Activated naive CD4-positive, alpha-beta T cell treated with anti-CD3 and anti-CD28 coated beads, Interleukin-2, amount 50 U/mL, for 72 hours (primary cell): ENCODE results near the gene CNOT9. TPM values are rescaled to one million over a fixed set of nuclear protein-coding genes. Genes with fewer than 3 reads are reported as not detected.

ENCODE experiments used
- ATAC-seq, 2 donors: fragments of 150-1000 bp; cut with Tn5 transposase; 2 replicates each; pipeline ENCODE4 v1.10.0; 2021; ENCODE audit warnings: mild to moderate bottlenecking in 2 of 2, moderate library complexity in 2 of 2
- DNase-seq, 2 donors: peaks; one replicate each; pipeline ENCODE4 v3.0.0; 2021 to 2022; ENCODE audit warnings: low spot score in 2 of 2
- H3K27ac Mint-ChIP-seq, 2 donors: one replicate each; pipeline ENCODE4 v1.8.0; 2022; ENCODE audit warnings: mild to moderate bottlenecking in 2 of 2, mixed read lengths in 2 of 2
- H3K36me3 Mint-ChIP-seq, 2 donors: one replicate each; pipeline ENCODE4 v1.8.0; 2022; ENCODE audit warnings: mixed read lengths in 2 of 2
- H3K9me3 Mint-ChIP-seq, 2 donors: one replicate each; pipeline ENCODE4 v1.8.0; 2022; ENCODE audit warnings: mixed read lengths in 2 of 2
- total RNA-seq, 2 donors: library from RNA; stranded (reverse); gene quantifications; one replicate each; pipeline ENCODE4 v1.2.3, GENCODE V29; 2022

CNOT9 gene
- total RNA-seq, 2 donors from 2014 or later: 71.4 to 100 TPM

- peaks cover 45 to 64% of the 10 kb centered on the region in 2 donors for H3K36me3 Mint-ChIP-seq
- ATAC-seq: peak; percentile 4 to 66
- H3K9me3 Mint-ChIP-seq: no peaks in the 10 kb centered on the region
- H3K27ac Mint-ChIP-seq: peak overlapping the region; percentile 99 to 100
- peak; percentile 52 to 86 for DNase-seq
These were observed 396 bp downstream of the CNOT9 start for GRCh38 chr2:218569038-218569431.

- Mint-ChIP-seq H3K36me3 (peaks cover 45 to 58% of the 10 kb centered on the region in 2 donors), H3K27ac (peak overlapping the region; percentile 99 to 100), H3K9me3 (no peaks in the 10 kb centered on the region)
- no peak for DNase-seq
- no peak for ATAC-seq
These were observed 1.2 kb downstream of the CNOT9 start for GRCh38 chr2:218569661-218570500.

GRCh38 chr2:218570850-218571249, 2.2 kb downstream of the CNOT9 start:
- ATAC-seq (no peak), DNase-seq (no peak)
- H3K27ac Mint-ChIP-seq: peak overlapping the region; percentile 85 to 99
- no peaks in the 10 kb centered on the region for H3K9me3 Mint-ChIP-seq
- peaks cover 45 to 52% of the 10 kb centered on the region in 2 donors for H3K36me3 Mint-ChIP-seq

- DNase-seq (no peak), ATAC-seq (no peak)
- Mint-ChIP-seq H3K27ac (no peak overlapping the region), H3K9me3 (no peaks in the 10 kb centered on the region), H3K36me3 (peaks cover 0 to 13% of the 10 kb centered on the region in 2 donors)
These were observed 8.2 kb downstream of the CNOT9 start for GRCh38 chr2:218576854-218577253.

- no peak for DNase-seq
- Mint-ChIP-seq H3K36me3 (peaks cover under 1 to 10% of the 10 kb centered on the region in 2 donors), H3K27ac (no peak overlapping the region), H3K9me3 (no peaks in the 10 kb centered on the region)
- ATAC-seq: no peak
These were observed 9.0 kb downstream of the CNOT9 start for GRCh38 chr2:218577482-218578220.

GRCh38 chr2:218578272-218578877, 9.7 kb downstream of the CNOT9 start:
- no peak overlapping the region for H3K27ac Mint-ChIP-seq
- no peaks in the 10 kb centered on the region for H3K9me3 Mint-ChIP-seq
- ATAC-seq: no peak
- no peak for DNase-seq
- H3K36me3 Mint-ChIP-seq: peaks cover 8 to 15% of the 10 kb centered on the region in 2 donors

- H3K27ac Mint-ChIP-seq: peak overlapping the region; percentile 74 to 79
- no peaks in the 10 kb centered on the region for H3K9me3 Mint-ChIP-seq
- DNase-seq (no peak), ATAC-seq (peak; percentile 100)
- peaks cover 12 to 34% of the 10 kb centered on the region in 2 donors for H3K36me3 Mint-ChIP-seq
These were observed 13.4 kb downstream of the CNOT9 start for GRCh38 chr2:218582076-218582475.

GRCh38 chr2:218583983-218584850, 15.6 kb downstream of the CNOT9 start:
- ATAC-seq (no peak), DNase-seq (no peak)
- peaks cover 12 to 34% of the 10 kb centered on the region in 2 donors for H3K36me3 Mint-ChIP-seq
- no peaks in the 10 kb centered on the region for H3K9me3 Mint-ChIP-seq
- no peak overlapping the region for H3K27ac Mint-ChIP-seq

GRCh38 chr2:218585541-218585940, 16.9 kb downstream of the CNOT9 start:
- Mint-ChIP-seq H3K9me3 (no peaks in the 10 kb centered on the region), H3K36me3 (peaks cover 12 to 31% of the 10 kb centered on the region in 2 donors), H3K27ac (no peak overlapping the region)
- DNase-seq (no peak), ATAC-seq (no peak)

- H3K36me3 Mint-ChIP-seq: no peaks in the 10 kb centered on the region
- no peak for ATAC-seq
- DNase-seq: no peak
These were observed 36.8 kb downstream of the CNOT9 start for GRCh38 chr2:218605432-218605831.

GRCh38 chr2:218607436-218608115, 38.9 kb downstream of the CNOT9 start, which contains the start of gene PLCD4:
Gene PLCD4 (plus strand): TSS chr2:218607899. CDS start chr2:218615740, 7,841 bp downstream.
- ATAC-seq: no peak

More at GRCh38 chr2:218605432-218605831, 36.8 kb downstream of the CNOT9 start:
- no peaks in the 10 kb centered on the region for H3K9me3 Mint-ChIP-seq
- H3K27ac Mint-ChIP-seq: no peak overlapping the region

GRCh38 chr2:218615868-218616315, 47.3 kb downstream of the CNOT9 start:
- no peaks in the 10 kb centered on the region for H3K9me3 Mint-ChIP-seq
- H3K36me3 Mint-ChIP-seq: no peaks in the 10 kb centered on the region
- ATAC-seq (no peak), DNase-seq (no peak)
- peak overlapping the region in 1 of 2 donors; percentile 59 for H3K27ac Mint-ChIP-seq

More at GRCh38 chr2:218607436-218608115, 38.9 kb downstream of the CNOT9 start, which contains the start of gene PLCD4:
- DNase-seq: no peak
- no peaks in the 10 kb centered on the region for H3K36me3 Mint-ChIP-seq
- no peaks in the 10 kb centered on the region for H3K9me3 Mint-ChIP-seq
- H3K27ac Mint-ChIP-seq: no peak within 1 kb of the TSS

GRCh38 chr2:218618102-218618860, 49.6 kb downstream of the CNOT9 start:
- H3K27ac Mint-ChIP-seq: peak overlapping the region in 1 of 2 donors; percentile 17
- H3K9me3 Mint-ChIP-seq: no peaks in the 10 kb centered on the region
- ATAC-seq (no peak), DNase-seq (no peak)
- no peaks in the 10 kb centered on the region for H3K36me3 Mint-ChIP-seq

GRCh38 chr2:218621007-218621406, 52.4 kb downstream of the CNOT9 start:
- Mint-ChIP-seq H3K36me3 (no peaks in the 10 kb centered on the region), H3K9me3 (no peaks in the 10 kb centered on the region), H3K27ac (no peak overlapping the region)
- no peak for ATAC-seq
- no peak for DNase-seq
